Measurements from ENCODE around the gene SERPIND1. TPM values are rescaled to one million over a fixed set of nuclear protein-coding genes. Genes with fewer than 3 reads are reported as not detected.

Gene SERPIND1
- total and polyA plus RNA-seq, 2 donors from 2014 or later: not detected

GRCh38 chr22:20810645-20811044, 36.7 kb downstream of the SERPIND1 start:
- H3K4me1 ChIP-seq (ENCODE audit: control insufficient read depth in 2 of 3, insufficient read depth in 2 of 3, low read depth in 1 of 3, low read length in 3 of 3): no peaks in the 10 kb centered on the region
- DNase-seq (no peak), FAIRE-seq (no peak)
- no peaks in the 10 kb centered on the region for H3K9me3 ChIP-seq (ENCODE audit: control insufficient read depth in 2 of 3, insufficient read depth in 1 of 3, low read length in 3 of 3)
- H3K4me3 ChIP-seq (ENCODE audit: low read length in 3 of 3): no peak overlapping the region
- H3K27me3 ChIP-seq (ENCODE audit: control insufficient read depth, insufficient read depth, low read length): no peaks in the 10 kb centered on the region
- no peak overlapping the region for H3K9ac ChIP-seq (ENCODE audit: low read length in 3 of 3)
- no peak for TF ChIP-seq CTCF (IDR thresholded peaks at IDR 0.05; ENCODE audit: borderline replicate concordance, extremely low read depth, insufficient read depth)
- H3K36me3 ChIP-seq (ENCODE audit: control insufficient read depth in 2 of 3, insufficient read depth in 3 of 3, low read length in 3 of 3): peaks cover 7 to 28% (median 27%) of the 10 kb centered on the region in 3 donors
- intact Hi-C loops (cut with DNase I): no loop called here
- no peak overlapping the region for H3K27ac ChIP-seq (ENCODE audit: low read depth in 2 of 2, low read length in 2 of 2)

GRCh38 chr22:20811171-20811570, 37.3 kb downstream of the SERPIND1 start:
- Histone ChIP-seq H3K27ac (ENCODE audit: low read depth in 2 of 2, low read length in 2 of 2) (no peak overlapping the region), H3K4me1 (ENCODE audit: control insufficient read depth in 2 of 3, insufficient read depth in 2 of 3, low read depth in 1 of 3, low read length in 3 of 3) (no peaks in the 10 kb centered on the region), H3K36me3 (ENCODE audit: control insufficient read depth in 2 of 3, insufficient read depth in 3 of 3, low read length in 3 of 3) (peaks cover 7 to 29% (median 23%) of the 10 kb centered on the region in 3 donors), H3K27me3 (ENCODE audit: control insufficient read depth, insufficient read depth, low read length) (no peaks in the 10 kb centered on the region), H3K9ac (ENCODE audit: low read length in 3 of 3) (no peak overlapping the region), H3K9me3 (ENCODE audit: control insufficient read depth in 2 of 3, insufficient read depth in 1 of 3, low read length in 3 of 3) (no peaks in the 10 kb centered on the region), H3K4me3 (ENCODE audit: low read length in 3 of 3) (no peak overlapping the region)
- DNase-seq: no peak
- intact Hi-C loops (cut with DNase I): no loop called here
- FAIRE-seq: no peak
- TF ChIP-seq CTCF (IDR thresholded peaks at IDR 0.05; ENCODE audit: borderline replicate concordance, extremely low read depth, insufficient read depth): no peak

GRCh38 chr22:20811971-20812660, 38.2 kb downstream of the SERPIND1 start:
- DNase-seq (peak in 1 of 5 donors; percentile 12), FAIRE-seq (no peak)
- Histone ChIP-seq H3K4me1 (ENCODE audit: control insufficient read depth in 2 of 3, insufficient read depth in 2 of 3, low read depth in 1 of 3, low read length in 3 of 3) (no peaks in the 10 kb centered on the region), H3K9me3 (ENCODE audit: control insufficient read depth in 2 of 3, insufficient read depth in 1 of 3, low read length in 3 of 3) (no peaks in the 10 kb centered on the region), H3K9ac (ENCODE audit: low read length in 3 of 3) (no peak overlapping the region), H3K27me3 (ENCODE audit: control insufficient read depth, insufficient read depth, low read length) (no peaks in the 10 kb centered on the region), H3K36me3 (ENCODE audit: control insufficient read depth in 2 of 3, insufficient read depth in 3 of 3, low read length in 3 of 3) (peaks cover 9 to 27% (median 16%) of the 10 kb centered on the region in 3 donors), H3K27ac (ENCODE audit: low read depth in 2 of 2, low read length in 2 of 2) (no peak overlapping the region), H3K4me3 (ENCODE audit: low read length in 3 of 3) (no peak overlapping the region)
- no peak for TF ChIP-seq CTCF (IDR thresholded peaks at IDR 0.05; ENCODE audit: borderline replicate concordance, extremely low read depth, insufficient read depth)
- intact Hi-C loops (cut with DNase I): no loop called here
